Sigmoid colon (tissue), 7 donors: Measurements from ENCODE around the gene SBF2. TPM values are rescaled to one million over a fixed set of nuclear protein-coding genes. Genes with fewer than 3 reads are reported as not detected.

Experiments
- DNase-seq: peaks from one replicate; pipeline ENCODE4 v3.0.0-alpha.2; 2019
- H3K27ac ChIP-seq, 4 donors: fragments of 200-600 bp; sonication (generic); one replicate each; pipeline ENCODE4 v1.5.1; 2016 to 2019; ENCODE audit warnings: mild to moderate bottlenecking in 1 of 4
- H3K27me3 ChIP-seq, 3 donors: fragments of 200-600 bp; sonication (generic); one replicate each; pipeline ENCODE4 v1.5.1; 2019; ENCODE audit warnings: mild to moderate bottlenecking in 1 of 3
- H3K36me3 ChIP-seq, 4 donors: fragments of 200-600 bp; sonication (generic); one replicate each; pipeline ENCODE4 v1.5.1; 2016 to 2019
- H3K4me1 ChIP-seq, 4 donors: fragments of 200-600 bp; sonication (generic); one replicate each; pipeline ENCODE4 v1.5.1; 2017 to 2019
- H3K4me3 ChIP-seq, 4 donors: fragments of 200-600 bp; sonication (generic); one replicate each; pipeline ENCODE4 v1.5.1; 2017 to 2019; ENCODE audit warnings: mild to moderate bottlenecking in 2 of 4, moderate library complexity in 1 of 4
- H3K9me3 ChIP-seq, 4 donors: fragments of 200-600 bp in 3 of 4; sonication (generic) in 3 of 4; one replicate each; pipeline versions ENCODE4 v1.5.1 to v1.6.1; 2013 to 2019
- EP300 ChIP-seq, 4 donors: sonication (generic); formaldehyde crosslinking; IDR thresholded peaks; one replicate each; pipeline ENCODE4 v1.6.1; 2017; ENCODE audit warnings: antibody characterized with exemption in 4 of 4
- POLR2A ChIP-seq, 2 donors: fragments of 450-650 bp; IDR thresholded peaks; one replicate each; pipeline ENCODE4 v1.6.1; 2016; ENCODE audit warnings: antibody characterized with exemption in 2 of 2, mild to moderate bottlenecking in 2 of 2, moderate library complexity in 2 of 2
- POLR2AphosphoS5 ChIP-seq, 4 donors: sonication (generic); formaldehyde crosslinking; IDR thresholded peaks; one replicate each; pipeline ENCODE4 v1.6.1; 2017; ENCODE audit warnings: antibody characterized with exemption in 4 of 4
- WGBS, 2 donors: extraction: QIAGEN DNeasy Blood & Tissue Kit; methylation state at CpG; one replicate each; pipeline ENCODE4 v1.1.7; 2013; 5-methylcytosine and 5-hydroxymethylcytosine counted together
- intact Hi-C: fragments of 100-400 bp; cut with DNase I; formaldehyde crosslinking; loops from one replicate; pipeline ENCODE4 v1.15.1; 2023
- polyA plus RNA-seq, 3 donors: library from polyadenylated mRNA; stranded (reverse); fragments of 200-250 nt; gene quantifications; one replicate each; pipeline ENCODE4 v1.2.3, GENCODE V29; 2013
- total RNA-seq, 4 donors: library from RNA; depleted of rRNA; stranded (reverse); fragments of >200 nt; gene quantifications; one replicate each; pipeline ENCODE4 v1.1.0, GENCODE V29; 2016
- TF ChIP-seq, protein P1 (sequence below), 4 experiments: fragments of 450-650 bp in 3 of 4; fragments of 200-600 bp in 1 of 4; IDR thresholded peaks; one replicate each; pipeline ENCODE4 v1.5.1; 2016 to 2019; ENCODE audit warnings: antibody characterized with exemption in 4 of 4, mild to moderate bottlenecking in 3 of 4, moderate library complexity in 2 of 4
- donor health status: healthy with polysubstance abuse.
- donor health status: Bipolar disorder and iron deficiency.
- donor health status: healthy.

Gene SBF2
- total and polyA plus RNA-seq, 7 donors, result 9.5 to 67.5 (median 47.1) TPM

DNA sequence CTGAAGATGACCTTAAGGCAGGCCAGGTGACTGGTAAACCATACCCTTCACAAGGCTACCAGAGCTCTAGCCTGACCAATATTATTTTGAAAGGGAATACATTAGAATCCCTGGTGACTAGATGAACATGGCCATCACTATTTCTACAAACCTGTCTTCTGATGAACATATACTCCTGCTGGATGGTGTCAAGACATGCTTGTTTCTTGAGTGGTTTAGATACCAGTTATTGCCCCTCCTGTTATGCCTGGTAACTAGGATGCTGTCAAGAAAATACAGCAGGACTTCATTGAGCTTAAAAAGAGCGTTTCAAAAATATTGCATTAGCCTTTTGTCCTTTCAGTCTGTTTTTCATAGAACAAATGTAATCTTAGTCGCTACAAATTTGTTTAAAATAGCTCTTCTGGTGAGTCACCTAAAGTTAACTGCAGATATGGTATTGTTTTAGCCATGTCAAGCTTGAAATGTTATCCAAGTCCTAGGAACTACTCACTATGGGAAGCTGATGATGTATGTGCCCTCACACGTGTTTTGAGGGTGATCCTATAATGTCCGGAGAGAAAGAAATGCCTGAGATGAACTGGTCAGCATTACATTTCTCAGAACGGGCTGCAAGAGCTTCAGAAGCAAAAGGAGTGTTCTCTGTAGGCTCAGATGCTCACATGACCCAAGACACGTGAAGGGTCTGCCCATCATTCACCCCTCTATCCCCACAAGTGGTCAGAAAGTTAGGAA, 31.4 kb upstream of the SBF2 start:
- Histone ChIP-seq H3K9me3 (no peaks in the 10 kb centered on the region), H3K36me3 (no peaks in the 10 kb centered on the region), H3K4me3 (no peak overlapping the region), H3K4me1 (peaks cover 0 to 84% (median 81%) of the 10 kb centered on the region in 4 donors), H3K27me3 (no peaks in the 10 kb centered on the region), H3K27ac (peak overlapping the region; percentile 75 to 81 (median 80))
- 69% methylated on average over 6 of the region's 6 CpGs for whole genome bisulfite sequencing, 2 donors
- intact Hi-C loops, result loop anchor here (10.0 kb wide), 1 partner anchor 349 kb away; no protein-coding TSS in a partner anchor
- no peak for TF ChIP-seq EP300 (IDR thresholded peaks at IDR 0.05)
- TF ChIP-seq POLR2AphosphoS5 (IDR thresholded peaks at IDR 0.05), result no peak
- TF ChIP-seq, protein P1, sequence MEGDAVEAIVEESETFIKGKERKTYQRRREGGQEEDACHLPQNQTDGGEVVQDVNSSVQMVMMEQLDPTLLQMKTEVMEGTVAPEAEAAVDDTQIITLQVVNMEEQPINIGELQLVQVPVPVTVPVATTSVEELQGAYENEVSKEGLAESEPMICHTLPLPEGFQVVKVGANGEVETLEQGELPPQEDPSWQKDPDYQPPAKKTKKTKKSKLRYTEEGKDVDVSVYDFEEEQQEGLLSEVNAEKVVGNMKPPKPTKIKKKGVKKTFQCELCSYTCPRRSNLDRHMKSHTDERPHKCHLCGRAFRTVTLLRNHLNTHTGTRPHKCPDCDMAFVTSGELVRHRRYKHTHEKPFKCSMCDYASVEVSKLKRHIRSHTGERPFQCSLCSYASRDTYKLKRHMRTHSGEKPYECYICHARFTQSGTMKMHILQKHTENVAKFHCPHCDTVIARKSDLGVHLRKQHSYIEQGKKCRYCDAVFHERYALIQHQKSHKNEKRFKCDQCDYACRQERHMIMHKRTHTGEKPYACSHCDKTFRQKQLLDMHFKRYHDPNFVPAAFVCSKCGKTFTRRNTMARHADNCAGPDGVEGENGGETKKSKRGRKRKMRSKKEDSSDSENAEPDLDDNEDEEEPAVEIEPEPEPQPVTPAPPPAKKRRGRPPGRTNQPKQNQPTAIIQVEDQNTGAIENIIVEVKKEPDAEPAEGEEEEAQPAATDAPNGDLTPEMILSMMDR (IDR thresholded peaks at IDR 0.05), result no peak
- TF ChIP-seq POLR2A (IDR thresholded peaks at IDR 0.05), result no peak
- no peak for DNase-seq

DNA sequence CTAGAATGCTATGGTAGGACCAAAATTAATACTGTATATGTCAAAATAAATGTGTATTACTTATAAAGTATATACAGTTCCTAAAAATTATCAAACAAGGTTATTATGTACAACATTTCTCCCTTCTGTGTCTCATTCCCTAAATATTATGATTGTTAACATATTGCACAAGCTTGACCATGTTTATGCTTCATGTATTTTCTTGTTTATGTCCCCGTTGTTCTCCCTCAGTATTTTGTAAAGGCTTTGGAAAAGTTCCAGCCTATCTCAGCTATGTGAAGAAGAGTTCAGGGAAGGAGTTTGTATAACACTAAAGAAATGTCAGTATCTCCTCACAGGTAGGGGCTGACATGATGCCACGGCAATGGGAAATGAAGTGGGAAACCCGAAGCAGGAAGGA, 30.5 kb upstream of the SBF2 start:
- H3K27me3 ChIP-seq, result no peaks in the 10 kb centered on the region
- no peak overlapping the region for H3K4me3 ChIP-seq
- H3K9me3 ChIP-seq, result no peaks in the 10 kb centered on the region
- H3K27ac ChIP-seq, result peak overlapping the region; percentile 75 to 81 (median 80)
- peaks cover 0 to 94% (median 85%) of the 10 kb centered on the region in 4 donors for H3K4me1 ChIP-seq
- WGBS, 2 donors, result 66 to 74% methylated on average over 3 of the region's 3 CpGs
- TF ChIP-seq, protein P1 (IDR thresholded peaks at IDR 0.05), result no peak
- no peak for TF ChIP-seq POLR2AphosphoS5 (IDR thresholded peaks at IDR 0.05)
- no peak for TF ChIP-seq EP300 (IDR thresholded peaks at IDR 0.05)
- TF ChIP-seq POLR2A (IDR thresholded peaks at IDR 0.05), result no peak
- intact Hi-C loops, result loop anchor here (5.0 to 10.0 kb wide), 3 partner anchors 350 to 567 kb away; no protein-coding TSS in a partner anchor
- DNase-seq, result no peak
- H3K36me3 ChIP-seq, result no peaks in the 10 kb centered on the region

DNA sequence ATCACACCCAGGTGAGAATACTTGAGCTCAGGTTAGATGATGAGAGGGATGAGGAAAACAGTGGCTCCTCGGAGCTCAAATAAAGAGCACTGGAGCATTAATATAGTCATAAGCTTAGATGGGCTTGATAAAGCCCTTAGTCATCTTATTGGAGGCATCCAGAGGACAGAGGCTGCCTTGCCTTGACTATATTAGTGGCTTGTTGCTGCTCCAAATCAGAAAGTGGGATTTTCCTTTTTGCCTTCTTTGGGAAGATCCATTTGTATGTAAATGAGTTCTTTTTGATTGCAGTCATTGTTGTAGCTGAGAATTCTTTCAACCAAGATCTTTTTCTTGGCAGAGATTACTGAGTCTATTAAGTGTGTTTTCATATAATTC, 29.8 kb upstream of the SBF2 start:
- 38 to 58% methylated on average over 1 of the region's 1 CpG for WGBS, 2 donors
- DNase-seq, result no peak
- H3K27ac ChIP-seq, result peak overlapping the region; percentile 75 to 81 (median 80)
- H3K27me3 ChIP-seq, result no peaks in the 10 kb centered on the region
- peaks cover 0 to 94% (median 83%) of the 10 kb centered on the region in 4 donors for H3K4me1 ChIP-seq
- TF ChIP-seq POLR2A (IDR thresholded peaks at IDR 0.05), result no peak
- TF ChIP-seq, protein P1 (IDR thresholded peaks at IDR 0.05), result no peak
- TF ChIP-seq EP300 (IDR thresholded peaks at IDR 0.05), result no peak
- TF ChIP-seq POLR2AphosphoS5 (IDR thresholded peaks at IDR 0.05), result no peak
- no peaks in the 10 kb centered on the region for H3K36me3 ChIP-seq
- no peaks in the 10 kb centered on the region for H3K9me3 ChIP-seq
- H3K4me3 ChIP-seq, result no peak overlapping the region
- intact Hi-C loops, result loop anchor here (5.0 to 10.0 kb wide), 3 partner anchors 351 to 566 kb away; no protein-coding TSS in a partner anchor

DNA sequence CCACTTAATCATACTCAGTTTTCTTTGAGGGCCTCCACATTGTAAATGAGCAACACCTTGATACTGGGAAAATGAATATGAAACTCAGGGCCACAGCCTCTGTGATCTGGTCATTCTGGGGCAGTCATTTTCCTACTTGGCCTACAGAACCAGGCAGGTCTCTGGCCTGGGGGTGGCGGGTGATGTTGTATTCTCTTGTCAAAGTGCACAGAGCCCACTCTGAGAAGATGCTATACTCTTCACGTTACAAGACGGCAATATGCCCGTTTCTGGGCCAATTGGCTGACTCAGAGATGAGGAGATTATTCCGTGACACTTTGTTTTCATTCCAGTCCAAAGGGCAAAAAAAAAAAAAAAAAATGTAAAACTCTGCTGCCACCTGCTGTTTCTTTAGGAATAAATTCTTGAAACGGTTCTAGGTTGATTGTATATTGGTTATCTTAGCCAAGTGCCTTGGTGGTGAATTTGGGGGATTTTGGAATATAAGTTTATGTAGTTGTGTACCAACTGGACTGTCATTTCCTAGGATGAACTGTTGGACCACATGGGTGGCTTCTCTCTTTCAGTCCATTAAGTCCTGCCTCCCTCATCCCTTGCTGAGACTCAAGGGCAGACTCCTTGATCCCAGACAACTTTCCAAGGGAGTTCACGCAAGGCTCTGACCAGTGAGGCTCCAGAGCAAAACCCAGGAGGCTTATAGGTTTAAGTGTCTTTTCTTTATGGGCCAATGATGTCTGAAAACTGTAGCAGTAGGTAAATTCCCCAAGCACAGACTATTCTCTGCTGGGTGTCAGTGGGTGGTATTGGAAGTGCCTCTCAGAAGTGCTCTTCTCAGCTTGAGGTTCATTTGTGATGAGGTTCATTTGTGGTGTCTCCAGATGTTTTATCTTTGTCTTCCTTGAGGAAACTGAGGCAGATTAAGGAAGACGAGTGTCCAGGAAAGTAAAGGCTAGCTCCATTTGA, 29.1 kb upstream of the SBF2 start:
- peak in 1 of 4 donors; percentile 5 for TF ChIP-seq EP300 (IDR thresholded peaks at IDR 0.05)
- TF ChIP-seq POLR2A (IDR thresholded peaks at IDR 0.05), result no peak
- TF ChIP-seq, protein P1 (IDR thresholded peaks at IDR 0.05), result peak; percentile 45 to 79 (median 54)
- TF ChIP-seq POLR2AphosphoS5 (IDR thresholded peaks at IDR 0.05), result peak; percentile 10 to 65 (median 58)
- Histone ChIP-seq H3K27me3 (no peaks in the 10 kb centered on the region), H3K36me3 (no peaks in the 10 kb centered on the region), H3K27ac (peak overlapping the region; percentile 75 to 81 (median 80)), H3K4me1 (peaks cover 0 to 88% (median 77%) of the 10 kb centered on the region in 4 donors), H3K9me3 (no peaks in the 10 kb centered on the region), H3K4me3 (no peak overlapping the region)
- DNase-seq, result peak; percentile 85
- intact Hi-C loops, result loop anchor here (5.0 to 10.0 kb wide), 3 partner anchors 352 to 566 kb away; no protein-coding TSS in a partner anchor
- WGBS, 2 donors, result 20 to 30% methylated on average over 8 of the region's 8 CpGs
